ENCODE data around the gene COX5B.
"Not testable (repeated sequence)": the region's sequence is repeated elsewhere in the genome, so short reads cannot be mapped to it uniquely, and the experiment has no call there.

The COX5B gene

GRCh38 chr2:97673182-97673914, 27.5 kb downstream of the COX5B start:
- DNase-seq (ENCODE audit: low read depth, low spot score): no peak

- no peak for DNase-seq (ENCODE audit: low read depth, low spot score)
Measured at GRCh38 chr2:97673915-97674283, 28.0 kb downstream of the COX5B start.

- DNase-seq (ENCODE audit: low read depth, low spot score): no peak
Measured at GRCh38 chr2:97675430-97676113, 29.7 kb downstream of the COX5B start.

- no peak for DNase-seq (ENCODE audit: low read depth, low spot score)
Measured at GRCh38 chr2:97676620-97677019, 30.8 kb downstream of the COX5B start.

- no peak for DNase-seq (ENCODE audit: low read depth, low spot score)
Measured at GRCh38 chr2:97677480-97677879, 31.6 kb downstream of the COX5B start.

- no peak for DNase-seq (ENCODE audit: low read depth, low spot score)
Measured at GRCh38 chr2:97678298-97678697, 32.4 kb downstream of the COX5B start.

- not testable (repeated sequence) for DNase-seq (ENCODE audit: low read depth, low spot score)
Measured at GRCh38 chr2:97687235-97687634, 41.4 kb downstream of the COX5B start.

GRCh38 chr2:97688062-97688827, 42.4 kb downstream of the COX5B start:
- no peak for DNase-seq (ENCODE audit: low read depth, low spot score)

- no peak for DNase-seq (ENCODE audit: low read depth, low spot score)
Measured at GRCh38 chr2:97691166-97691565, 45.3 kb downstream of the COX5B start.

- DNase-seq (ENCODE audit: low read depth, low spot score): no peak
Measured at GRCh38 chr2:97693476-97693875, 47.6 kb downstream of the COX5B start.

- no peak for DNase-seq (ENCODE audit: low read depth, low spot score)
Measured at GRCh38 chr2:97695744-97696143, 49.9 kb downstream of the COX5B start.

- peak; percentile 89 for DNase-seq (ENCODE audit: low read depth, low spot score)
Measured at GRCh38 chr2:97697252-97698235, 51.7 kb downstream of the COX5B start.
